Endothelial cell of umbilical vein (primary cell): ENCODE results near the gene FTO. TPM values are rescaled to one million over a fixed set of nuclear protein-coding genes. Genes with fewer than 3 reads are reported as not detected.

Experiments
- BruUV-seq: library from RNA; stranded (reverse); fragments of 400-500 nt; replicated peaks from 2 replicates; lab custom pipeline; 2021; lab: Mats Ljungman, UMichigan
- CTCF ChIA-PET: fragments of 300-600, 350-600 bp; sonication (Branson Sonifier 250); formaldehyde crosslinking; loops from one replicate; lab custom pipeline; 2021; ENCODE audit warnings: antibody characterized with exemption, inconsistent platforms; lab: Charles Lee
- POLR2A ChIA-PET: fragments of 300-600, 350-600 bp; sonication (Branson Sonifier 250); formaldehyde crosslinking; loops from one replicate; lab custom pipeline; 2021; ENCODE audit warnings: antibody characterized with exemption, inconsistent platforms; lab: Charles Lee
- DNase-seq: peaks from one replicate; pipeline ENCODE4 v3.0.0-alpha.2; 2011; ENCODE audit warnings: low read depth, low spot score
- FAIRE-seq: peaks from 2 replicates; lab custom pipeline; 2011; peaks lifted over from hg19 to GRCh38; lab: Jason Lieb, UNC
- H2AFZ ChIP-seq: 2 replicates; pipeline ENCODE4 v1.6.0; 2012; ENCODE audit warnings: low read depth, low read length, control low read depth, inconsistent platforms
- H3K27ac ChIP-seq: 2 replicates; pipeline ENCODE4 v1.5.1; 2011; ENCODE audit warnings: low read depth, mild to moderate bottlenecking, control low read depth, low read length, moderate library complexity; ENCODE audit not compliant: insufficient read depth
- H3K27me3 ChIP-seq, 2 experiments: 2 replicates each; pipeline versions ENCODE4 v1.6.0 to v1.6.1; 2011; ENCODE audit warnings: low read length in 2 of 2, mixed read lengths in 1 of 2; ENCODE audit not compliant: control insufficient read depth in 2 of 2, insufficient read depth in 2 of 2
- H3K36me3 ChIP-seq, 2 experiments: 2 replicates in 1 of 2; 3 replicates in 1 of 2; pipeline ENCODE4 v1.5.1; 2011; ENCODE audit warnings: low read length in 2 of 2, mild to moderate bottlenecking in 1 of 2, moderate library complexity in 1 of 2; ENCODE audit not compliant: control insufficient read depth in 2 of 2, insufficient read depth in 2 of 2; ENCODE audit errors: extremely low read depth in 1 of 2
- H3K4me1 ChIP-seq: 3 replicates; pipeline ENCODE4 v1.5.1; 2011; ENCODE audit warnings: mild to moderate bottlenecking, low read length; ENCODE audit not compliant: control insufficient read depth, insufficient read depth; ENCODE audit errors: extremely low read depth
- H3K4me2 ChIP-seq: 2 replicates; pipeline ENCODE4 v1.6.1; 2011; ENCODE audit warnings: low read length, control low read depth, mixed read lengths; ENCODE audit not compliant: insufficient read depth
- H3K4me3 ChIP-seq, 3 experiments: fragments of 200-600 bp in 1 of 3; sonication (generic), shearing (Covaris generic) in 1 of 3; replicated peaks in 1 of 3; 2 replicates each; pipeline ENCODE4 v1.5.1; 2011 to 2016; ENCODE audit warnings: control low read depth in 3 of 3, low read length in 3 of 3, mild to moderate bottlenecking in 2 of 3, inconsistent platforms in 1 of 3, low read depth in 1 of 3, moderate library complexity in 1 of 3; ENCODE audit not compliant: insufficient read depth in 1 of 3
- H3K79me2 ChIP-seq: 2 replicates; pipeline ENCODE4 v1.6.0; 2012; ENCODE audit warnings: low read length, inconsistent platforms; ENCODE audit not compliant: control insufficient read depth, insufficient read depth
- H3K9ac ChIP-seq: replicated peaks from 2 replicates; pipeline ENCODE3; 2011; ENCODE audit warnings: low read length, control low read depth; ENCODE audit not compliant: insufficient read depth; ENCODE audit errors: extremely low read depth
- H3K9me1 ChIP-seq: replicated peaks from 3 replicates; pipeline ENCODE4 v1.6.0; 2011; ENCODE audit warnings: mild to moderate bottlenecking, low read length; ENCODE audit not compliant: control insufficient read depth, insufficient read depth; ENCODE audit errors: extremely low read depth
- H3K9me3 ChIP-seq: replicated peaks from 2 replicates; pipeline ENCODE4 v1.5.1; 2012; ENCODE audit warnings: low read length, inconsistent platforms; ENCODE audit not compliant: control insufficient read depth, insufficient read depth
- H4K20me1 ChIP-seq: replicated peaks from 2 replicates; pipeline ENCODE3; 2011; ENCODE audit warnings: mild to moderate bottlenecking, low read length; ENCODE audit not compliant: control insufficient read depth, insufficient read depth; ENCODE audit errors: extremely low read depth
- EZH2 ChIP-seq: IDR thresholded peaks from 2 replicates; pipeline ENCODE4 v1.6.1; 2012; ENCODE audit warnings: borderline replicate concordance, low read depth, mild to moderate bottlenecking, moderate library complexity, low read length, inconsistent platforms; ENCODE audit not compliant: severe bottlenecking
- FOS ChIP-seq: IDR thresholded peaks from 2 replicates; pipeline ENCODE4 v1.6.1; 2011; ENCODE audit warnings: mild to moderate bottlenecking, low read length, moderate library complexity, borderline replicate concordance; ENCODE audit not compliant: insufficient read depth
- GATA2 ChIP-seq: IDR thresholded peaks from 2 replicates; pipeline ENCODE4 v1.7.0; 2011; ENCODE audit warnings: low read depth, mild to moderate bottlenecking, moderate library complexity, mixed read lengths, low read length; ENCODE audit not compliant: insufficient read length, insufficient read depth
- JUN ChIP-seq: IDR thresholded peaks from 2 replicates; pipeline ENCODE4 v1.6.1; 2011; ENCODE audit warnings: borderline replicate concordance, low read depth; ENCODE audit not compliant: insufficient read length, insufficient read depth
- MYC ChIP-seq: IDR thresholded peaks from one replicate; pipeline ENCODE4 v1.6.1; 2011; ENCODE audit warnings: mild to moderate bottlenecking, low read depth, low read length
- POLR2A ChIP-seq: IDR thresholded peaks from 2 replicates; pipeline ENCODE4 v1.6.1; 2012; ENCODE audit warnings: low read depth, mild to moderate bottlenecking, control low read depth, low read length
- POLR2AphosphoS5 ChIP-seq: IDR thresholded peaks from 2 replicates; pipeline ENCODE4 v1.6.1; 2012; ENCODE audit warnings: low read depth, mild to moderate bottlenecking, control low read depth, low read length, moderate library complexity; ENCODE audit not compliant: insufficient read depth
- dilution Hi-C: fragments of 300-500 bp; cut with MboI; formaldehyde crosslinking; loops from one replicate; pipeline ENCODE4 v1.15.0; 2019; ENCODE audit warnings: low sequenced_read_pairs; ENCODE audit not compliant: extremely low pct_ligation_motif_present
- intact Hi-C: fragments of 100-400 bp; cut with micrococcal nuclease; formaldehyde crosslinking; loops from one replicate; pipeline ENCODE4 v1.10.0; 2022
- polyA plus RNA-seq, 4 experiments: library from polyadenylated mRNA; depleted of rRNA in 3 of 4; stranded (reverse) in 3 of 4; unstranded in 1 of 4; fragments of >200 nt; gene quantifications; 2 replicates each; pipeline versions ENCODE4 v1.2.1 to v1.2.3, GENCODE V29; 2011 to 2012; ENCODE audit warnings: missing spikeins in 1 of 4
- total RNA-seq: library from RNA; stranded (reverse); gene quantifications from 2 replicates; pipeline ENCODE4 v1.2.3, GENCODE V29; 2021
- TF ChIP-seq, protein P1 (sequence below), 2 donors: IDR thresholded peaks; 1 replicate in 1 of 2; 2 replicates in 1 of 2; pipeline ENCODE4 v1.5.1; 2011; ENCODE audit warnings: low read length in 2 of 2, mild to moderate bottlenecking in 2 of 2, moderate library complexity in 2 of 2, control low read depth in 1 of 2, inconsistent platforms in 1 of 2, low read depth in 1 of 2; ENCODE audit not compliant: insufficient read depth in 1 of 2; ENCODE audit errors: extremely low read depth in 1 of 2
- TF ChIP-seq, protein P2 (sequence below): IDR thresholded peaks from 2 replicates; pipeline ENCODE4 v1.6.1; 2011; ENCODE audit not compliant: insufficient read depth, insufficient read length

Gene FTO
- total and polyA plus RNA-seq, 2 donors (not counting 3 experiments of a cell fraction or from before 2014, with no cell fraction given) = 48.6 to 87.1 TPM

DNA sequence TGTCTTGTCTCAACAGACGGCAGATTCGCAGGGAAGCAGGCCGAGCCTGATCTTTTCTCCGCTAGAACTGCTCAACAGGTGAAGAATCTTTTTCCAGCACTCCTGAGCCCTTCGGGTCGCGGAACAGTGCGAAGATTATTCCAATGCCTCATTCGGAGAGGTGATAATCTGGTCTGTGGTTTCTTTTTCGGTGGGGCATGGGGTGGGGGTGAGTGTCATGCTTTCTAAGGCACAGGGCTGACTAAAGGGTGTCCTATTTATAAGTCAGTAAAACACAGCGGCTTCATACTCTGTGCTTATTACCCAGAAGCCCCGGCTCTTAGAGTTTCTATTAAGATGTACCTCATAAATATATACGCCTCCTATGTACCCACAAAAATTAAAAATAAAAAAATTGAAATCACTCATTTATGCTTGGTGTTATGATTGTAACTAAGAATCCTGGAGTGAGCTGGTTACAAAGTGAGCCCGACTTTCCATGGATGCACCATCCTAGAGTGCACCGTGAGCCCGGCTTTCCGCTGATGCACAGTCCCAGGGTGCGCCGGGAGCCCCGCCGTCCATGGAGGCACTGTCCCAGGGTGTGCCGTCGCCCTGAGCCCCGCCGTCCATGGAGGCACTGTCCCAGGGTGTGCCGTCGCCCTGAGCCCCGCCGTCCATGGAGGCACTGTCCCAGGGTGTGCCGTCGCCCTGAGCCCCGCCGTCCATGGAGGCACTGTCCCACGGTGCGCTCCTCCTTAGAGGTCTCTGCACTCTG lies 417.8 kb downstream of the FTO start:
- Histone ChIP-seq H2AFZ (no peak overlapping the region), H3K4me3 (no peak overlapping the region), H3K79me2 (no peaks in the 10 kb centered on the region), H3K27me3 (no peaks in the 10 kb centered on the region), H3K4me2 (no peak overlapping the region), H3K27ac (no peak overlapping the region), H3K36me3 (no peaks in the 10 kb centered on the region), H3K9me1 (no peaks in the 10 kb centered on the region), H3K9ac (no peak overlapping the region), H3K4me1 (no peaks in the 10 kb centered on the region), H3K9me3 (no peaks in the 10 kb centered on the region), H4K20me1 (no peaks in the 10 kb centered on the region)
- FAIRE-seq = no peak
- no peak for DNase-seq
- dilution Hi-C loops = no loop called here
- ChIA-PET CTCF (no interaction called here), POLR2A (no interaction called here)
- BruUV-seq = no TSS peak
- TF ChIP-seq FOS (no peak), GATA2 (no peak), POLR2A (no peak), POLR2AphosphoS5 (no peak), MYC (no peak), JUN (no peak), EZH2 (no peak)
- TF ChIP-seq, protein P1, sequence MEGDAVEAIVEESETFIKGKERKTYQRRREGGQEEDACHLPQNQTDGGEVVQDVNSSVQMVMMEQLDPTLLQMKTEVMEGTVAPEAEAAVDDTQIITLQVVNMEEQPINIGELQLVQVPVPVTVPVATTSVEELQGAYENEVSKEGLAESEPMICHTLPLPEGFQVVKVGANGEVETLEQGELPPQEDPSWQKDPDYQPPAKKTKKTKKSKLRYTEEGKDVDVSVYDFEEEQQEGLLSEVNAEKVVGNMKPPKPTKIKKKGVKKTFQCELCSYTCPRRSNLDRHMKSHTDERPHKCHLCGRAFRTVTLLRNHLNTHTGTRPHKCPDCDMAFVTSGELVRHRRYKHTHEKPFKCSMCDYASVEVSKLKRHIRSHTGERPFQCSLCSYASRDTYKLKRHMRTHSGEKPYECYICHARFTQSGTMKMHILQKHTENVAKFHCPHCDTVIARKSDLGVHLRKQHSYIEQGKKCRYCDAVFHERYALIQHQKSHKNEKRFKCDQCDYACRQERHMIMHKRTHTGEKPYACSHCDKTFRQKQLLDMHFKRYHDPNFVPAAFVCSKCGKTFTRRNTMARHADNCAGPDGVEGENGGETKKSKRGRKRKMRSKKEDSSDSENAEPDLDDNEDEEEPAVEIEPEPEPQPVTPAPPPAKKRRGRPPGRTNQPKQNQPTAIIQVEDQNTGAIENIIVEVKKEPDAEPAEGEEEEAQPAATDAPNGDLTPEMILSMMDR (IDR thresholded peaks at IDR 0.05; ENCODE audit: extremely low read depth in 1 of 2, insufficient read depth in 1 of 2, low read depth in 1 of 2, low read length in 2 of 2) = no peak
- TF ChIP-seq, protein P2, sequence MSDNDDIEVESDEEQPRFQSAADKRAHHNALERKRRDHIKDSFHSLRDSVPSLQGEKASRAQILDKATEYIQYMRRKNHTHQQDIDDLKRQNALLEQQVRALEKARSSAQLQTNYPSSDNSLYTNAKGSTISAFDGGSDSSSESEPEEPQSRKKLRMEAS = no peak
- intact Hi-C loops = no loop called here
